Suppressor macrophage treated with lipopolysaccharide for 1 hour (primary cell): ENCODE data around the gene TRMT6.

Experiments
- DNase-seq, 3 donors: peaks; one replicate each; pipeline ENCODE4 v3.0.0-alpha.2; 2020 to 2022

TRMT6 gene

DNA sequence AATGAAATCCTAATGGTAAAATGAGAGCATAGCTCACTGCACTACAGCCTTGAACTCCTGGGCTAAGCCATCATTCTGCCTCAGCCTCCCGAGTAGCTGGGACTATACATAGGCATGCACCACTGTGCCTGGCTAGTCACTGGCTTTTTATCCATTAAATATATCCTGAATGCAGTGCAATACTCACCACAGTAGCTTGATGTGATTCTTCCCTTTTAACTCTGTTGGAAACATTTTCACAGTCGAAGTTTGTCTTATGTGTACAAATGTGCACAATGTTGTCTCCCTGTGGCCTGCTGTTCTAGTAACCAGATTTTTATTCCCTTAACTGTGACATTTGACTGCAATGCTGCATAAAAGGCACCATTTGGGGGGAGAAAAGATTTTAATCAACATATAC lies 56.7 kb downstream of the TRMT6 start:
- no peak for DNase-seq

DNA sequence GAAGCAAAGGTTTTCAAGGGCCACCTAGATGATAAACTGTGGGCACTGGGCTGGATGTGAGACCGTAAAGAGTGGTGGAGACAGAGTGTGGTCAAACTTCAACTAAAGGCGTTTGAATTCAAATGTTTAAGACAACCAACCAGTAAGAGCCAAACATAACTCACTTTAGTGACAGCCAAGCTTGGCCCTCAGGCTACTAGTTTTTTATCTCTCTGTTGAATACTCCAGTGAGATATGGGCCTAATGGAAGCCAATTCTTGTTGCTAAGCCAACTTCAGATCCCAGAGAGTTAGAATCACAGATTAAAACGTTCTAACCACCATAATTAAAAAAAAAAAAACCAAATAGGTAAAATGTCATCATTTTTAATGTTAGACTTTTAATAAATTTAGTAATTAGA lies 57.3 kb downstream of the TRMT6 start:
- DNase-seq, result no peak

GRCh38 chr20:5890773-5891441 lies 59.4 kb downstream of the TRMT6 start:
- no peak for DNase-seq

DNA sequence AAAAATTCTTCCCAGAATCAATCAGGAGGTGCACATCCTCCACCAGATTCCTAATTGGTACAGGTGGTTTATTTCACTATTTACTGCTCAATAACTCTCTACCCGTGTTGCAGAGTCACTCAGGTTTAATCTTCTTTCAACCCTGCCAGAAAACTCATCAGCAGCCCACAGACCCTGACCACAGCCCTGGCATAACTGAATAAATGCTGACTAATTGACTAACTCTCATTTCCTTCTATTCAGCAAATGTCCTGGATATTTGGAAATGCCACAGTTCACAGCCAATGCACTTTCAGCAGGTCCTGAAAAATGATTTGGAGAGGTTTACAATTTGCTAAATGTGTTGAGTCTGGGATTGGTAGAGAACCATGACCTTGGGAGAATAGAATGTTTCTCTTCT lies 62.3 kb downstream of the TRMT6 start:
- DNase-seq, result peak in 1 of 3 donors; percentile 28

- DNase-seq, result no peak
Observed at GRCh38 chr20:5887386-5887785, 62.9 kb downstream of the TRMT6 start.
